Spleen (tissue), 11 donors: ENCODE measurements around the gene S1PR3. TPM values are rescaled to one million over a fixed set of nuclear protein-coding genes. Genes with fewer than 3 reads are reported as not detected.

Source experiments
- DNase-seq: peaks from one replicate; pipeline ENCODE4 v3.0.0-alpha.2; 2020
- H3K27ac ChIP-seq, 8 donors: fragments of 200-600 bp; sonication (generic) in 7 of 8; 1 replicate in 4 of 8; 2 replicates in 4 of 8; pipeline versions ENCODE4 v1.5.0 to v1.8.0; 2016 to 2021; ENCODE audit warnings: inconsistent platforms in 4 of 8, mild to moderate bottlenecking in 4 of 8, moderate library complexity in 1 of 8
- H3K27me3 ChIP-seq, 7 donors: fragments of 200-600 bp; sonication (generic) in 6 of 7; replicated peaks in 1 of 7; 1 replicate in 4 of 7; 2 replicates in 3 of 7; pipeline versions ENCODE4 v1.5.0 to v1.8.0; 2016 to 2021; ENCODE audit warnings: inconsistent platforms in 3 of 7, mild to moderate bottlenecking in 1 of 7
- H3K36me3 ChIP-seq, 6 donors: fragments of 200-600 bp; sonication (generic) in 5 of 6; 1 replicate in 4 of 6; 2 replicates in 2 of 6; pipeline versions ENCODE4 v1.5.0 to v1.8.0; 2016 to 2021; ENCODE audit warnings: inconsistent platforms in 2 of 6
- H3K4me1 ChIP-seq, 6 donors: fragments of 200-600 bp; sonication (generic) in 5 of 6; 1 replicate in 3 of 6; 2 replicates in 3 of 6; pipeline versions ENCODE4 v1.5.0 to v1.8.0; 2016 to 2021; ENCODE audit warnings: inconsistent platforms in 3 of 6
- H3K4me3 ChIP-seq, 8 donors: fragments of 200-600 bp; sonication (generic) in 7 of 8; 1 replicate in 4 of 8; 2 replicates in 4 of 8; pipeline versions ENCODE4 v1.5.0 to v1.8.0; 2016 to 2021; ENCODE audit warnings: inconsistent platforms in 4 of 8, mild to moderate bottlenecking in 4 of 8, moderate library complexity in 2 of 8
- H3K9me3 ChIP-seq, 8 donors: fragments of 200-600 bp; sonication (generic) in 7 of 8; 1 replicate in 4 of 8; 2 replicates in 4 of 8; pipeline versions ENCODE4 v1.5.0 to v1.8.0; 2016 to 2021; ENCODE audit warnings: inconsistent platforms in 4 of 8
- POLR2A ChIP-seq, 3 donors: fragments of 450-650 bp; IDR thresholded peaks; one replicate each; pipeline ENCODE4 v1.5.1; 2017; ENCODE audit warnings: antibody characterized with exemption in 3 of 3, mild to moderate bottlenecking in 1 of 3
- POLR2AphosphoS5 ChIP-seq, 3 donors: sonication (generic); formaldehyde crosslinking; IDR thresholded peaks; one replicate each; pipeline ENCODE4 v1.5.1; 2017; ENCODE audit warnings: antibody characterized with exemption in 3 of 3
- WGBS, 5 donors: extraction: QIAGEN DNeasy Blood & Tissue Kit in 3 of 5; methylation state at CpG; one replicate each; pipeline versions ENCODE4 v1.1.5 to v1.1.7; 2013 to 2018; 5-methylcytosine and 5-hydroxymethylcytosine counted together
- intact Hi-C: fragments of 100-400 bp; cut with DNase I; formaldehyde crosslinking; loops from one replicate; pipeline ENCODE4 v1.15.0; 2023; ENCODE audit warnings: low total_unique reads
- polyA plus RNA-seq, 3 donors: library from polyadenylated mRNA; stranded (reverse); fragments of 200-250 nt; gene quantifications; one replicate each; pipeline ENCODE4 v1.2.1, GENCODE V29; 2013
- total RNA-seq, 7 donors: library from RNA; depleted of rRNA in 3 of 7; stranded (reverse); fragments of >200 nt in 3 of 7; fragmentation: NEBNext Ultra II Directional in 4 of 7; extraction: Animal tissue kit (Norgen Biotek cat#: 25700) in 4 of 7; gene quantifications; one replicate each; pipeline versions ENCODE4 v1.1.0 to v1.2.1, GENCODE V29; 2016 to 2021
- TF ChIP-seq, protein P1 (sequence below), 11 experiments: fragments of 200-600 bp in 7 of 11; fragments of 450-650 bp in 4 of 11; sonication (generic) in 4 of 11; IDR thresholded peaks in 8 of 11; conservative IDR thresholded peaks in 3 of 11; 1 replicate in 7 of 11; 2 replicates in 4 of 11; pipeline versions ENCODE4 v1.4.0 to v1.8.0; 2016 to 2021; ENCODE audit warnings: antibody characterized with exemption in 11 of 11, inconsistent platforms in 4 of 11, mild to moderate bottlenecking in 1 of 11
- donor health status: healthy with polysubstance abuse.
- donor health status: DM: no; HTN: no; CAD: no; lungs with moderate emphysema.
- donor health status: DM: no; HTN: no; CAD: no.
- donor health status: Bipolar disorder and iron deficiency.
- donor health status: healthy.
- donor health status: DM: no; HTN: no; CAD: no.
- donor health status: DM: yes; HTN: yes; CAD: no.

Gene S1PR3
- total and polyA plus RNA-seq, 10 donors = 6.4 to 50.9 (median 34.3) TPM

DNA sequence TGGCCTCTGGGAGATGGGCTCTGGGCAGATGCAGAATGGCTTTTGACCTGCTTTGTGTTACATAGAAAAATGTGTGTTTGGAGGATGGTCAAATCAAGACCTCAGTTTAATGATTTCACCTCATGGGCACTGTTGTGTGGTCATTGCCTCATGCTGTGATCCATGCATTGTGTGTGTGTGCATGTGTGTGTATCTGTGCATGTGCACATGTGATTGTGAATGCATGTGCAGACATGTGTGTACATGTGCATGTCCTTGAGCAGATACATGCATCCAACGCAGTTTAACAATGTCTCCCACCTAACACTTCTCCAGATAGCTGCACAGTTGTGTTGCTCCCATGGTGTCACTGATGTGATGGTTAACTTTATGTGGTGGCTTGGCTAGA is 40.1 kb upstream of the S1PR3 start:
- peaks cover 0 to 8% (median 0%) of the 10 kb centered on the region in 7 donors for H3K27me3 ChIP-seq
- H3K36me3 ChIP-seq = no peaks in the 10 kb centered on the region
- no peak for DNase-seq
- H3K4me3 ChIP-seq = no peak overlapping the region
- H3K4me1 ChIP-seq = peaks cover 0 to 19% (median 7%) of the 10 kb centered on the region in 6 donors
- TF ChIP-seq, protein P1, sequence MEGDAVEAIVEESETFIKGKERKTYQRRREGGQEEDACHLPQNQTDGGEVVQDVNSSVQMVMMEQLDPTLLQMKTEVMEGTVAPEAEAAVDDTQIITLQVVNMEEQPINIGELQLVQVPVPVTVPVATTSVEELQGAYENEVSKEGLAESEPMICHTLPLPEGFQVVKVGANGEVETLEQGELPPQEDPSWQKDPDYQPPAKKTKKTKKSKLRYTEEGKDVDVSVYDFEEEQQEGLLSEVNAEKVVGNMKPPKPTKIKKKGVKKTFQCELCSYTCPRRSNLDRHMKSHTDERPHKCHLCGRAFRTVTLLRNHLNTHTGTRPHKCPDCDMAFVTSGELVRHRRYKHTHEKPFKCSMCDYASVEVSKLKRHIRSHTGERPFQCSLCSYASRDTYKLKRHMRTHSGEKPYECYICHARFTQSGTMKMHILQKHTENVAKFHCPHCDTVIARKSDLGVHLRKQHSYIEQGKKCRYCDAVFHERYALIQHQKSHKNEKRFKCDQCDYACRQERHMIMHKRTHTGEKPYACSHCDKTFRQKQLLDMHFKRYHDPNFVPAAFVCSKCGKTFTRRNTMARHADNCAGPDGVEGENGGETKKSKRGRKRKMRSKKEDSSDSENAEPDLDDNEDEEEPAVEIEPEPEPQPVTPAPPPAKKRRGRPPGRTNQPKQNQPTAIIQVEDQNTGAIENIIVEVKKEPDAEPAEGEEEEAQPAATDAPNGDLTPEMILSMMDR (IDR thresholded peaks at IDR 0.05 in 8 of 11, conservative IDR thresholded peaks at IDR 0.05 in 3 of 11) = no peak
- no peak for TF ChIP-seq POLR2AphosphoS5 (IDR thresholded peaks at IDR 0.05)
- TF ChIP-seq POLR2A (IDR thresholded peaks at IDR 0.05) = no peak
- H3K9me3 ChIP-seq = no peaks in the 10 kb centered on the region
- intact Hi-C loops = no loop called here
- WGBS, 5 donors = 50 to 100% (median 88%) methylated on average over 1 of the region's 1 CpG
- H3K27ac ChIP-seq = no peak overlapping the region

DNA sequence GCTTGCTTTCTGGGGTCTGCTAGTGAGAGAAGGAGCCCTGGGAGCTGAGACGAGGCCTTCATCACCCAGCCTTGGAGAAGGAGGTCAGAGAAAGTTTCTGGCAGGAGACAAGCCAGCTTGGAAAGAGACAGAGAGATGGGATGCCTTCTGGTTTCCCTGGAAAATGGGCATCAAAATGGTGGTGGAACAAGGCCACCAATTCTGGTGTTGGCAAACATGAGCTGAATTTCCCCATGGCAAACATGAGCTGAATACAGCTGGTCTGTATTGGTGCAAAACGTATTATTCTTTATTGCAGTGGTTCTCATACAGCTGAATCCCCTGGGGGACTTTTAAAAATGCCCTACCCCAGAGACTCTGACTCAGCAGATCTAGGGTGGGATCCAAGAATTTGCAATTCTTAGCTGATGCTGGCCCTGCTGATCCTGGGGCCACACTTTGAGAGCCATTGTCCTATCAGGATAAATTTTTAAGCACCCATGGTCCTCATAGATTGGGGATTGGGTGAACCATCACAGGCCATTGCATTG is 39.1 kb upstream of the S1PR3 start:
- TF ChIP-seq POLR2AphosphoS5 (IDR thresholded peaks at IDR 0.05) (no peak), POLR2A (IDR thresholded peaks at IDR 0.05) (no peak)
- TF ChIP-seq, protein P1 (IDR thresholded peaks at IDR 0.05 in 8 of 11, conservative IDR thresholded peaks at IDR 0.05 in 3 of 11) = no peak
- H3K36me3 ChIP-seq = no peaks in the 10 kb centered on the region
- no peak for DNase-seq
- no peak overlapping the region for H3K4me3 ChIP-seq
- H3K4me1 ChIP-seq = peaks cover 0 to 19% (median 7%) of the 10 kb centered on the region in 6 donors
- WGBS, 5 donors = 56 to 94% (median 87%) methylated on average over 1 to 2 of the region's 2 CpGs
- intact Hi-C loops = no loop called here
- H3K9me3 ChIP-seq = no peaks in the 10 kb centered on the region
- H3K27me3 ChIP-seq = peaks cover 0 to 9% (median 0%) of the 10 kb centered on the region in 7 donors
- no peak overlapping the region for H3K27ac ChIP-seq

DNA sequence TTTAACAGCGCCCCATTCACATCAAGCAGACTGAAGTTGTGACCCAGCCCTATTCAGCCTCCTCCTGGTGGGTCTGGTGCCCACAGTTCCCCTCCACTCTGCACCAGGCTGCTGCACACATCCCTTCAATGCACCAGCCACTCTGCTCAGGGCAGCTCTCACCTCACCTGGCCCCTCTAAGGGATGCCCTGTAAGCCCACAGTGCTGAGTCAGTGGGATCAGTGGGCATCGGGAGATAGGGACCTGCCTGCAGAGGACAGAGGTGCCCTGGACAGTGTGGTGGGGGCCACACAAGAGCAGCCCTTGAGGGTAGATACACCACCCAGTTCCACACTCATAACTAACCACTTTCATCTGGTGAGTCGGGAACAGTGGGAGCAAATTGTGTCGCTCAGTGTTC is 38.3 kb upstream of the S1PR3 start:
- Histone ChIP-seq H3K9me3 (no peaks in the 10 kb centered on the region), H3K27me3 (peaks cover 0 to 9% (median 0%) of the 10 kb centered on the region in 7 donors), H3K27ac (no peak overlapping the region), H3K4me3 (no peak overlapping the region), H3K36me3 (no peaks in the 10 kb centered on the region), H3K4me1 (peaks cover 0 to 19% (median 7%) of the 10 kb centered on the region in 6 donors)
- intact Hi-C loops = no loop called here
- TF ChIP-seq POLR2AphosphoS5 (IDR thresholded peaks at IDR 0.05) = no peak
- TF ChIP-seq, protein P1 (IDR thresholded peaks at IDR 0.05 in 8 of 11, conservative IDR thresholded peaks at IDR 0.05 in 3 of 11) = no peak
- TF ChIP-seq POLR2A (IDR thresholded peaks at IDR 0.05) = no peak
- 85 to 95% (median 90%) methylated on average over 4 of the region's 4 CpGs for WGBS, 5 donors
- DNase-seq = no peak

DNA sequence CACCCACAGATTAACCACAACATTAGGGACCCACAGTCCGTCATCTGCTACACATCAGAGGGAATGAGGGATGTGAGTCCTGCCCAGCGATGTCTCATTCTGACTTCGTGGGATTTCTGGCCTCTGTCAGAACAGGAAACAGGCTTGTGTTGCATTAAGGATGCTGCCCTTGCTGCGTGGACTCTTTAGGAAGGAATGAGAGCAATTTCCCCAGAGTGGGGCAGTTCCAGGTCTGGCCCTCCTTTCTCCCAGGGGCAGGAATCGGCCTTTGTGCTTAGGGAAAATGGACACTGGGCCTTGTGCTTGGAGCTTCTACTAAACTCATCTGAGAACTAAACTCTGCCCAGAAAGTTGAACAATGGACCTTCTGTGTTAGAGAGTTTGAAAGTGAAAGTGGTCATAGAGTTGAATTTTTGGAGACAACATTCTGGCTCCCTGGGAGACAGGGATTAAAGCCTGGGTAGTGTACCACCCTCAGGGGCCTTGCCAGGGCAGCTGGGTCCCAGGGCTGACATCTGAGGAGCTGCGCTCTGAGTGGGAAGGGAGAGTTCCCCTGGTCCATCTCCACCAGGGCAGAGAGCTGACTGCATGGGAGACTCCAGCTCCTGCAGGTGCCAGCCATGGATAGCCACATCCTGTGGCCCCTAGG is 37.8 kb upstream of the S1PR3 start:
- Histone ChIP-seq H3K4me1 (peaks cover 0 to 23% (median 10%) of the 10 kb centered on the region in 6 donors), H3K27me3 (peaks cover 0 to 9% (median 0%) of the 10 kb centered on the region in 7 donors), H3K36me3 (no peaks in the 10 kb centered on the region), H3K9me3 (no peaks in the 10 kb centered on the region), H3K4me3 (no peak overlapping the region), H3K27ac (peak overlapping the region in 2 of 8 donors; percentile 14 to 21)
- intact Hi-C loops = no loop called here
- no peak for TF ChIP-seq POLR2AphosphoS5 (IDR thresholded peaks at IDR 0.05)
- TF ChIP-seq POLR2A (IDR thresholded peaks at IDR 0.05) = no peak
- TF ChIP-seq, protein P1 (IDR thresholded peaks at IDR 0.05 in 8 of 11, conservative IDR thresholded peaks at IDR 0.05 in 3 of 11) = no peak
- 46 to 61% (median 51%) methylated on average over 5 to 6 of the region's 6 CpGs for WGBS, 5 donors
- DNase-seq = no peak
